ENCODE measurements around the gene EPS8L1.

Gene EPS8L1

DNA sequence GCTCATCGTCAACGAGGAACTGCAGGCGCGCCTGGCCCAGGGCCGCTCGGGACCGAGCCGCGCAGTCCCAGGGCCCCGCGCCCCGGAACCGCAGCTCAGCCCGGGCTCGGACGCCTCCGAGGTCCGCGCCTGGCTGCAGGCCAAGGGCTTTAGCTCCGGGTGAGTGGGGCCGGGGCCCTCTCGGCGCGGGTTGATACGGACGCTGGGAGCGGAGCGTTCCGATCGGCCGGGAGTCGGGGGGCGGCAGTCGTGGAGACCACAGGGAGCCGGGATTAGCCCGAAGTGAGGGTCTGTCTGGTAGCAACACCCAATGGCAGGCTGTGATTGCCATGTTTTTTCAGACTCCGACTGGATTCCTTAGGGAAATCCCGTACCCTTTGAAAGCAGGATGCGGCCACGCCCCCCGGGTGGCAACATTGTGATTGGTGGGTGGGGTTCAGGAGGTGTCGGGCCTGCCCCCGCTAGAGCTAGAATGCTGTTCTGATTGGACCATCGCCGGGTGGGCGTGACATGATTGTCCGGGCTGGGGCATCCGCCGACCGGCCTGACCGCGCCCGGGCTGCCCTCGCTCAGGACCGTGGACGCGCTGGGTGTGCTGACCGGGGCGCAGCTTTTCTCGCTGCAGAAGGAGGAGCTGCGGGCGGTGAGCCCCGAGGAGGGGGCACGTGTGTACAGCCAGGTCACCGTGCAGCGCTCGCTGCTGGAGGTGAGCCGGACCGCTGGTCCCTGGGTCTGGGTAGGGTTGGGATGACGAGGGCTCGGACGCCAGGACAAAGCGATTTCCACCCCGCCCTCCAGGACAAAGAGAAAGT lies 11.3 kb downstream of the EPS8L1 start:
- peak; percentile 99 for DNase-seq (ENCODE audit: low spot score)
- Histone ChIP-seq H2BK5ac (ENCODE audit: low read length) (peak overlapping the region; percentile 97), H3K18ac (ENCODE audit: low read length) (peak overlapping the region; percentile 99), H2BK15ac (ENCODE audit: low read length) (peak overlapping the region; percentile 97), H3K79me1 (ENCODE audit: low read depth, low read length) (peaks cover 3% of the 10 kb centered on the region), H4K8ac (ENCODE audit: low read depth, low read length) (peak overlapping the region; percentile 29), H4K91ac (ENCODE audit: low read depth, low read length, poor library complexity) (no peak overlapping the region), H3K4ac (ENCODE audit: low read length) (no peak overlapping the region), H3K23ac (ENCODE audit: low read depth, low read length, poor library complexity) (peak overlapping the region; percentile 96), H3K9ac (ENCODE audit: low read depth, low read length, poor library complexity) (peak overlapping the region; percentile 91), H2AK5ac (ENCODE audit: low read depth, low read length) (peak overlapping the region; percentile 40), H2BK12ac (ENCODE audit: low read length) (peak overlapping the region; percentile 79), H3K27ac (replicated peaks; ENCODE audit: low read length) (peak overlapping the region; percentile 85), H3K14ac (ENCODE audit: low read length) (peak overlapping the region; percentile 50), H3K27me3 (ENCODE audit: control insufficient read depth in 3 of 3, insufficient read depth in 3 of 3, low read depth in 1 of 3, low read length in 3 of 3) (peaks cover 4 to 35% (median 19%) of the 10 kb centered on the region in 3 experiments), H3K36me3 (replicated peaks in 1 of 2; ENCODE audit: control insufficient read depth in 2 of 2, insufficient read depth in 2 of 2, low read length in 2 of 2) (peaks cover 15 to 24% of the 10 kb centered on the region in 2 donors), H3K4me3 (ENCODE audit: low read length in 2 of 2) (peak overlapping the region; percentile 60 to 93), H3K4me2 (ENCODE audit: insufficient read depth, low read length, poor library complexity, severe bottlenecking) (peak overlapping the region; percentile 97), H2BK120ac (ENCODE audit: low read depth, low read length) (peak overlapping the region; percentile 28), H2AFZ (ENCODE audit: low read length) (peak overlapping the region; percentile 86), H3K4me1 (ENCODE audit: control insufficient read depth in 2 of 2, insufficient read depth in 1 of 2, low read depth in 1 of 2, low read length in 2 of 2) (peaks cover 19 to 27% of the 10 kb centered on the region in 2 donors), H3K9me3 (replicated peaks in 1 of 2; ENCODE audit: control insufficient read depth in 2 of 2, insufficient read depth in 1 of 2, low read depth in 1 of 2, low read length in 2 of 2) (peaks cover 2 to 5% of the 10 kb centered on the region in 2 donors)
- WGBS, 2 donors (ENCODE audit: extremely low coverage in 2 of 2, insufficient read length in 2 of 2, insufficient replicate concordance in 1 of 2): no CpG with 5 or more reads among the region's 74 CpGs

DNA sequence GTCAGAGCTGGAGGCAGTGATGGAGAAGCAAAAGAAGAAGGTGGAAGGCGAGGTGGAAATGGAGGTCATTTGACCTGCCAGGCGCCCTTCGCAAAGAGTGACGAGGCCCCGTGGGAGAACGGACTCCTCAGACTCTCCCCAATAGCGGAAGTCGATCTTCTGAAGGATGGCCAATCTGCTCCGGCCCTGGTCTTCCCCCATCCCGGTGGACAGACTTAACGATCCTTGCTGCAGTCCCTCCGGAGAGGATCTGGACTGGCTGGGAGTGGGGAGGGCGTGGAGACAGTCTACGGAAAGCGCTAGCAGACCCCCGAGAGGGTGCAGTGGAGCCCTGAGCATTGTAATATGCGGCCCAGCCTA lies 11.9 kb downstream of the EPS8L1 start:
- Histone ChIP-seq H3K4me2 (ENCODE audit: insufficient read depth, low read length, poor library complexity, severe bottlenecking) (peak overlapping the region; percentile 97), H3K9me3 (replicated peaks in 1 of 2; ENCODE audit: control insufficient read depth in 2 of 2, insufficient read depth in 1 of 2, low read depth in 1 of 2, low read length in 2 of 2) (peaks cover 0 to under 1% of the 10 kb centered on the region in 2 donors), H3K4ac (ENCODE audit: low read length) (no peak overlapping the region), H2AFZ (ENCODE audit: low read length) (peak overlapping the region; percentile 86), H4K91ac (ENCODE audit: low read depth, low read length, poor library complexity) (no peak overlapping the region), H2BK12ac (ENCODE audit: low read length) (no peak overlapping the region), H3K18ac (ENCODE audit: low read length) (peak overlapping the region; percentile 99), H3K27me3 (ENCODE audit: control insufficient read depth in 3 of 3, insufficient read depth in 3 of 3, low read depth in 1 of 3, low read length in 3 of 3) (peaks cover 1 to 29% (median 13%) of the 10 kb centered on the region in 3 experiments), H2AK5ac (ENCODE audit: low read depth, low read length) (peak overlapping the region; percentile 40), H2BK5ac (ENCODE audit: low read length) (peak overlapping the region; percentile 80), H3K27ac (replicated peaks; ENCODE audit: low read length) (peak overlapping the region; percentile 85), H3K79me1 (ENCODE audit: low read depth, low read length) (peaks cover 3% of the 10 kb centered on the region), H3K14ac (ENCODE audit: low read length) (peak overlapping the region; percentile 50), H3K4me1 (ENCODE audit: control insufficient read depth in 2 of 2, insufficient read depth in 1 of 2, low read depth in 1 of 2, low read length in 2 of 2) (peaks cover 19 to 32% of the 10 kb centered on the region in 2 donors), H2BK15ac (ENCODE audit: low read length) (peak overlapping the region; percentile 97), H2BK120ac (ENCODE audit: low read depth, low read length) (no peak overlapping the region), H3K23ac (ENCODE audit: low read depth, low read length, poor library complexity) (peak overlapping the region; percentile 96), H4K8ac (ENCODE audit: low read depth, low read length) (no peak overlapping the region), H3K36me3 (replicated peaks in 1 of 2; ENCODE audit: control insufficient read depth in 2 of 2, insufficient read depth in 2 of 2, low read length in 2 of 2) (peaks cover 15 to 24% of the 10 kb centered on the region in 2 donors), H3K9ac (ENCODE audit: low read depth, low read length, poor library complexity) (peak overlapping the region; percentile 91), H3K4me3 (ENCODE audit: low read length in 2 of 2) (peak overlapping the region; percentile 60 to 93)
- no CpG with 5 or more reads among the region's 17 CpGs for WGBS, 2 donors (ENCODE audit: extremely low coverage in 2 of 2, insufficient read length in 2 of 2, insufficient replicate concordance in 1 of 2)
- no peak for DNase-seq (ENCODE audit: low spot score)

- H4K91ac ChIP-seq (ENCODE audit: low read depth, low read length, poor library complexity): no peak overlapping the region
- H2AK5ac ChIP-seq (ENCODE audit: low read depth, low read length): peak overlapping the region; percentile 40
- H3K27me3 ChIP-seq (ENCODE audit: control insufficient read depth in 3 of 3, insufficient read depth in 3 of 3, low read depth in 1 of 3, low read length in 3 of 3): peaks cover 0 to 25% (median 12%) of the 10 kb centered on the region in 3 experiments
- H4K8ac ChIP-seq (ENCODE audit: low read depth, low read length): no peak overlapping the region
- peak overlapping the region; percentile 61 for H3K18ac ChIP-seq (ENCODE audit: low read length)
- no peak overlapping the region for H2AFZ ChIP-seq (ENCODE audit: low read length)
- no CpG with 5 or more reads among the region's 12 CpGs for WGBS, 2 donors (ENCODE audit: extremely low coverage in 2 of 2, insufficient read length in 2 of 2, insufficient replicate concordance in 1 of 2)
- H2BK15ac ChIP-seq (ENCODE audit: low read length): peak overlapping the region; percentile 97
- peaks cover 15 to 24% of the 10 kb centered on the region in 2 donors for H3K36me3 ChIP-seq (replicated peaks in 1 of 2; ENCODE audit: control insufficient read depth in 2 of 2, insufficient read depth in 2 of 2, low read length in 2 of 2)
- H3K4ac ChIP-seq (ENCODE audit: low read length): peak overlapping the region; percentile 5
- H3K4me2 ChIP-seq (ENCODE audit: insufficient read depth, low read length, poor library complexity, severe bottlenecking): peak overlapping the region; percentile 97
- DNase-seq (ENCODE audit: low spot score): no peak
- H3K4me3 ChIP-seq (ENCODE audit: low read length in 2 of 2): peak overlapping the region; percentile 60 to 93
- H3K9me3 ChIP-seq (replicated peaks in 1 of 2; ENCODE audit: control insufficient read depth in 2 of 2, insufficient read depth in 1 of 2, low read depth in 1 of 2, low read length in 2 of 2): no peaks in the 10 kb centered on the region
- H3K9ac ChIP-seq (ENCODE audit: low read depth, low read length, poor library complexity): peak overlapping the region; percentile 66
- H3K23ac ChIP-seq (ENCODE audit: low read depth, low read length, poor library complexity): no peak overlapping the region
- H3K27ac ChIP-seq (replicated peaks; ENCODE audit: low read length): peak overlapping the region; percentile 14
- peaks cover 3% of the 10 kb centered on the region for H3K79me1 ChIP-seq (ENCODE audit: low read depth, low read length)
- peak overlapping the region; percentile 80 for H2BK5ac ChIP-seq (ENCODE audit: low read length)
- peaks cover 19 to 37% of the 10 kb centered on the region in 2 donors for H3K4me1 ChIP-seq (ENCODE audit: control insufficient read depth in 2 of 2, insufficient read depth in 1 of 2, low read depth in 1 of 2, low read length in 2 of 2)
- peak overlapping the region; percentile 72 for H2BK120ac ChIP-seq (ENCODE audit: low read depth, low read length)
- H3K14ac ChIP-seq (ENCODE audit: low read length): no peak overlapping the region
- H2BK12ac ChIP-seq (ENCODE audit: low read length): no peak overlapping the region
Observed at GRCh38 chr19:55088021-55088451, 12.4 kb downstream of the EPS8L1 start.
